Colonic mucosa (tissue), 4 donors: ENCODE data around the gene CDH4. TPM values are rescaled to one million over a fixed set of nuclear protein-coding genes. Genes with fewer than 3 reads are reported as not detected.

ENCODE experiments used
- DNase-seq: peaks from one replicate; pipeline ENCODE4 v3.0.0-alpha.2; 2020
- H3K27ac ChIP-seq: fragments of 200-600 bp; one replicate; pipeline ENCODE4 v1.8.0; 2021
- H3K27me3 ChIP-seq: fragments of 200-600 bp; one replicate; pipeline ENCODE4 v1.8.0; 2021
- H3K36me3 ChIP-seq: fragments of 200-600 bp; one replicate; pipeline ENCODE4 v1.8.0; 2021
- H3K4me1 ChIP-seq: fragments of 200-600 bp; one replicate; pipeline ENCODE4 v1.8.0; 2021; ENCODE audit warnings: mild to moderate bottlenecking
- H3K4me3 ChIP-seq: fragments of 200-600 bp; one replicate; pipeline ENCODE4 v1.8.0; 2021
- H3K9ac ChIP-seq, 2 donors: one replicate each; pipeline ENCODE4 v1.7.0; 2013; ENCODE audit warnings: control low read depth in 2 of 2, low read depth in 2 of 2, low read length in 2 of 2
- H3K9me3 ChIP-seq: fragments of 200-600 bp; one replicate; pipeline ENCODE4 v1.8.0; 2021
- intact Hi-C: fragments of 100-400 bp; cut with DNase I; formaldehyde crosslinking; loops from one replicate; pipeline ENCODE4 v1.14.1; 2022
- total RNA-seq, 2 donors: library from RNA; stranded (reverse); fragmentation: NEBNext Ultra II Directional in 1 of 2; extraction: Animal tissue kit (Norgen Biotek cat#: 25700) in 1 of 2; gene quantifications; one replicate each; pipeline ENCODE4 v1.2.1, GENCODE V29; 2021
- TF ChIP-seq, protein P1 (sequence below): fragments of 200-600 bp; IDR thresholded peaks from one replicate; pipeline ENCODE4 v1.8.0; 2022; ENCODE audit warnings: antibody characterized with exemption, mild to moderate bottlenecking
- donor health status: healthy.
- donor health status: DM: no; HTN: no; CAD: no.
- donor health status: DM: no; HTN: no; CAD: no.

The CDH4 gene
- total RNA-seq, 2 donors from 2014 or later: 0.08 TPM; not detected in 1

DNA sequence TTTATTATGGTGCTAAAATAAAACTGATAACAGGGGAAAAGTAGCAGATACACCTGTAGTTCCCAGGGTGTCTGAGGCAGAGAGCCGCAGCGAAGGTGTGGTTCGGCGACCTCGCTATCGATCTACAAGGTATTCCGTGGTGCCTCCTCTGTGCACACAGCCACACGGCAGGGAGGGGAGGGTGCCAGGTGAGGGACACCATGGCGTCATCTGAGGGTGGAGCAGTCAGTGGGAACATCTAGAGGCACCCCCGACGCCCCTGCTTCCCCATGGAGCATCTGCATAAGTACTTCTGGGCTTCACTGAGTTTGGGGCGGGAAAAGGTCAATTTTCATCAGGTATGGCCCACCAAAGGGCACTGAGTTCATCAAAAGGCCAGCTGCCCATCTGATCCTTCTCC, 570.3 kb downstream of the CDH4 start:
- Histone ChIP-seq H3K4me3 (no peak overlapping the region), H3K36me3 (no peaks in the 10 kb centered on the region), H3K27ac (no peak overlapping the region), H3K9me3 (no peaks in the 10 kb centered on the region), H3K9ac (no peak overlapping the region), H3K27me3 (no peaks in the 10 kb centered on the region), H3K4me1 (no peaks in the 10 kb centered on the region)
- TF ChIP-seq, protein P1, sequence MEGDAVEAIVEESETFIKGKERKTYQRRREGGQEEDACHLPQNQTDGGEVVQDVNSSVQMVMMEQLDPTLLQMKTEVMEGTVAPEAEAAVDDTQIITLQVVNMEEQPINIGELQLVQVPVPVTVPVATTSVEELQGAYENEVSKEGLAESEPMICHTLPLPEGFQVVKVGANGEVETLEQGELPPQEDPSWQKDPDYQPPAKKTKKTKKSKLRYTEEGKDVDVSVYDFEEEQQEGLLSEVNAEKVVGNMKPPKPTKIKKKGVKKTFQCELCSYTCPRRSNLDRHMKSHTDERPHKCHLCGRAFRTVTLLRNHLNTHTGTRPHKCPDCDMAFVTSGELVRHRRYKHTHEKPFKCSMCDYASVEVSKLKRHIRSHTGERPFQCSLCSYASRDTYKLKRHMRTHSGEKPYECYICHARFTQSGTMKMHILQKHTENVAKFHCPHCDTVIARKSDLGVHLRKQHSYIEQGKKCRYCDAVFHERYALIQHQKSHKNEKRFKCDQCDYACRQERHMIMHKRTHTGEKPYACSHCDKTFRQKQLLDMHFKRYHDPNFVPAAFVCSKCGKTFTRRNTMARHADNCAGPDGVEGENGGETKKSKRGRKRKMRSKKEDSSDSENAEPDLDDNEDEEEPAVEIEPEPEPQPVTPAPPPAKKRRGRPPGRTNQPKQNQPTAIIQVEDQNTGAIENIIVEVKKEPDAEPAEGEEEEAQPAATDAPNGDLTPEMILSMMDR: no peak
- intact Hi-C loops: no loop called here
- no peak for DNase-seq

DNA sequence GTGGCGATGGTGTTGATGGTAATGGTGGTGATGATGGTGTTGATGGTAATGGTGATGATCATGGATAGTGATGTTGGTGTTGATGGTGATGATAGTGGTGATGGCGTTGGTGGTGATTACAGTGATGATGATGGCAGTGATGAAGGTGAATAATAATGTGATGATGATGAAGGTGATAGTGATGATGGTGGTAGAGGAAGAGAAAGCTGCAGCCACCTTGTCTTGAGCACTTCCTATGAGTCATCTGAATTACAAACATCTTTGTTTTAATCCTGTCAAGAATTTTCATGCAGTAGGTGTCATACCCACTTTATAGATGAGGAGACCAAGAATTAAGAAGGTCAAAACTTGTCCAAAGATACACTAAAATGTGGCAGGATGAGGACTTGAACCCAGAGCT, 571.2 kb downstream of the CDH4 start:
- intact Hi-C loops: no loop called here
- no peak overlapping the region for H3K9ac ChIP-seq

DNA sequence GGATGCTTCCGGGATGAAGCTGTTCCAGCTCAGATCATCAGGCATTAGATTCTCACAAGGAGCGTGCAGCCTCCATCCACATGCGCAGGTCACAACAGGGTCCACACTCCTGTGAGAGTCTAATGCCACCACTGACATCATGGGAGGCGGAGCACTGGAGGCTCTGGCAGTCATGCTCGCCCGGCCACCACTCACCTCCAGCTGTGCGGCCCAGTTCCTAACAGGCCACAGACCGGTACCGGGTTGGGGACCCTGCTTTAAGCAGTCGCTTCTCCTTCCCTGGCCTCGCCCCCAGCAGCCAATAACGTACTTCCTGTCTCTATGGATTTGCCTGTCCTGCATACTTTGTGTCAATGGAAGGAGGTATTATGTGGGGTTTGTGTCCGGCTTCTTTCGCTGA, 576.8 kb downstream of the CDH4 start:
- intact Hi-C loops: no loop called here
- TF ChIP-seq, protein P1: no peak
- H3K4me3 ChIP-seq: no peak overlapping the region
- H3K9ac ChIP-seq: no peak overlapping the region
- H3K27me3 ChIP-seq: no peaks in the 10 kb centered on the region
- H3K4me1 ChIP-seq: no peaks in the 10 kb centered on the region
- DNase-seq: no peak
- no peaks in the 10 kb centered on the region for H3K36me3 ChIP-seq
- no peak overlapping the region for H3K27ac ChIP-seq
- no peaks in the 10 kb centered on the region for H3K9me3 ChIP-seq

More for the DNA sequence above, 571.2 kb downstream of the CDH4 start:
- no peak for DNase-seq
- Histone ChIP-seq H3K4me3 (no peak overlapping the region), H3K4me1 (no peaks in the 10 kb centered on the region), H3K27ac (no peak overlapping the region), H3K27me3 (no peaks in the 10 kb centered on the region), H3K36me3 (no peaks in the 10 kb centered on the region), H3K9me3 (no peaks in the 10 kb centered on the region)
- TF ChIP-seq, protein P1: no peak

DNA sequence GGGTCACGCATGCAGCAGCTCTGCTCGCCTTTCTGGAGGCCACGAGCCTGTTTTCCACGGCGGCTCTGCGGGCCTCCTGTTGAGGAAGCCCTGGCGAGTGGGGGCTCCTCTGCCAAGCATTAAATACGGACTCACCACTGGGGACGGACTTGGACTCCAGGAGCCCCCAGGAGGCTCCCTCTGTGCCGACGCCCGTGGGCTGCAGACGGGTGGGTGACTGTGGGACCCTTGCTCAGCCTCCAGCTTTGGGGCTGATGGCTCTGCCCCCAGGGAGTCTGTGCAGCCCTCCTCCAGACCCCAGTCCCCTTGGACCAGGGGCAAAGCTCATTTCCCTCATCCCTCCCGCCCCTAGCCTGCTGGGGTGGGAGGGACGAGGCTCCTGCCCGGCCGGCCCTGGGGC, 577.5 kb downstream of the CDH4 start:
- Histone ChIP-seq H3K4me1 (no peaks in the 10 kb centered on the region), H3K4me3 (no peak overlapping the region), H3K9me3 (no peaks in the 10 kb centered on the region), H3K27ac (no peak overlapping the region), H3K27me3 (no peaks in the 10 kb centered on the region), H3K9ac (no peak overlapping the region), H3K36me3 (no peaks in the 10 kb centered on the region)
- TF ChIP-seq, protein P1: no peak
- no peak for DNase-seq
- intact Hi-C loops: no loop called here

DNA sequence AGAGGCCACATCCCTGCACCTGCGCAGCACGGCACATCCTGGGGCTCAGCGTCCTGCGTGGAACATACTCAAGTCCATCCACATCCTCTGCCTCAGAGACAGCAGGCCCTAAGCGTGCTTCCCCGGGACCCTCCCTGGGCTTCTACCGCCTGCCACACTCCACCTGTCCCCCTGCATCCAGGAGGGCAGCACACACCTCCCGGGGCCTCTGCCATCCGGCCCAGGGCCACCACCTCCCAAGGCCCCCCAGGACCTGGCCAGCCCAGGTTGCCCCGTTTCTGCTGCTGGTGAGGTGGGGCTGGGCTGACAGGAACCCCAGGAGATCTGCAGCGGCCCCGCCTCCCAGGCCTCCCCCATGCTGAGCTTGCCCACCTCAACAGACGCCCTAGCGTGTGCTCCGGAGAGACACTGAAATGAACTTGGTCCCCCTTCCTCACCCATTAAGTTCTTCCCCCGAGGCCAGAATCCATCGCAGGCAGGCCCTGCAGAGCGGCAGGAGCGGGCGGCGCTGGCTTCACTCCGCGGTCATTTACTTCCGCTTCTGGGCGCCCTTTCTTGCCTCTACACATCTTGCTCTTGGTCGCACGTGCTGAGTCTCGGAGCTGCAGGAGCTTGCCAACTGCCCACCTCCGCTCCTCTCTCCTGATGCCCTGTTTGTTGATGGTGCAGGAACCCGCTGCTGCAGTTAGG, 578.3 kb downstream of the CDH4 start:
- Histone ChIP-seq H3K36me3 (no peaks in the 10 kb centered on the region), H3K27me3 (no peaks in the 10 kb centered on the region), H3K9ac (no peak overlapping the region), H3K4me1 (no peaks in the 10 kb centered on the region), H3K27ac (no peak overlapping the region), H3K4me3 (no peak overlapping the region), H3K9me3 (no peaks in the 10 kb centered on the region)
- no peak for DNase-seq
- intact Hi-C loops: no loop called here
- TF ChIP-seq, protein P1: no peak
